HepG2 (cell line): Measurements from ENCODE around the gene SDCCAG8. TPM values are rescaled to one million over a fixed set of nuclear protein-coding genes. Genes with fewer than 3 reads are reported as not detected.

ENCODE experiments used
- ATAC-seq: fragments of 200-7000 bp; cut with Tn5 transposase; 3 replicates; pipeline ENCODE4 v1.9.1; 2020; ENCODE audit warnings: mild to moderate bottlenecking, moderate library complexity
- BruUV-seq: library from RNA; stranded (reverse); fragments of 400-500 nt; replicated peaks from 2 replicates; lab custom pipeline; 2021; lab: Mats Ljungman, UMichigan
- CTCF ChIA-PET: fragments of 300-600 bp; formaldehyde crosslinking; extraction: SDS; loops from one replicate; lab custom pipeline; 2021; ENCODE audit warnings: low total read pairs, inconsistent platforms, low intra/inter-chr PET ratio; lab: Yijun Ruan, JAX
- POLR2A ChIA-PET: fragments of 350-600 bp; sonication (Branson Sonifier 250); formaldehyde crosslinking; loops from one replicate; lab custom pipeline; 2020; ENCODE audit warnings: antibody characterized with exemption, inconsistent platforms; lab: Yijun Ruan, JAX
- DNase-seq: peaks from one replicate; pipeline ENCODE4 v3.0.0-alpha.2; 2015; ENCODE audit warnings: low spot score
- FAIRE-seq: peaks from 3 replicates; lab custom pipeline; 2011; peaks lifted over from hg19 to GRCh38; lab: Jason Lieb, UNC
- H2AFZ ChIP-seq: one replicate; pipeline ENCODE4 v1.6.1; 2011; ENCODE audit warnings: low read length, inconsistent platforms
- H3K27ac ChIP-seq: fragments of 300-600 bp; 3 replicates; pipeline ENCODE4 v1.8.0; 2011; ENCODE audit warnings: mixed run types, mild to moderate bottlenecking, mixed read lengths, low read length, inconsistent platforms; ENCODE audit not compliant: insufficient read depth; ENCODE audit errors: extremely low read length
- H3K27me3 ChIP-seq, 2 experiments: fragments of 200-600 bp in 1 of 2; 2 replicates in 1 of 2; 3 replicates in 1 of 2; pipeline versions ENCODE4 v1.6.0 to v1.8.0; 2011; ENCODE audit warnings: low read length in 2 of 2, mild to moderate bottlenecking in 2 of 2, moderate library complexity in 2 of 2, inconsistent platforms in 1 of 2; ENCODE audit not compliant: insufficient read depth in 2 of 2, control insufficient read depth in 1 of 2
- H3K36me3 ChIP-seq, 2 experiments: fragments of 200-600 bp in 1 of 2; replicated peaks in 1 of 2; 2 replicates in 1 of 2; 3 replicates in 1 of 2; pipeline versions ENCODE4 v1.5.1 to v1.8.0; 2011; ENCODE audit warnings: low read length in 2 of 2, inconsistent platforms in 1 of 2; ENCODE audit not compliant: insufficient read depth in 2 of 2, control insufficient read depth in 1 of 2
- H3K4me1 ChIP-seq: 2 replicates; pipeline ENCODE4 v1.5.1; 2012; ENCODE audit warnings: low read length, inconsistent platforms; ENCODE audit not compliant: insufficient read depth
- H3K4me2 ChIP-seq: 2 replicates; pipeline ENCODE4 v1.6.0; 2011; ENCODE audit warnings: low read depth, low read length, inconsistent platforms
- H3K4me3 ChIP-seq, 3 experiments: fragments of 200-600 bp in 1 of 3; sonication (generic), shearing (Covaris generic) in 1 of 3; replicated peaks in 1 of 3; 2 replicates each; pipeline ENCODE4 v1.5.1; 2011 to 2016; ENCODE audit warnings: low read length in 3 of 3, inconsistent platforms in 2 of 3, low read depth in 2 of 3, mild to moderate bottlenecking in 2 of 3, control low read depth in 1 of 3, mixed read lengths in 1 of 3; ENCODE audit not compliant: insufficient read depth in 1 of 3
- H3K79me2 ChIP-seq: one replicate; pipeline ENCODE4 v1.6.1; 2011; ENCODE audit warnings: low read length, inconsistent platforms; ENCODE audit not compliant: insufficient read depth
- H3K9ac ChIP-seq: 2 replicates; pipeline ENCODE4 v1.6.0; 2011; ENCODE audit warnings: mild to moderate bottlenecking, low read depth, low read length, inconsistent platforms; ENCODE audit not compliant: insufficient read depth
- H3K9me3 ChIP-seq: 2 replicates; pipeline ENCODE4 v1.5.1; 2012; ENCODE audit warnings: mild to moderate bottlenecking, low read length
- H4K20me1 ChIP-seq: 2 replicates; pipeline ENCODE4 v1.6.0; 2011; ENCODE audit warnings: inconsistent platforms, mild to moderate bottlenecking, low read length, moderate library complexity; ENCODE audit not compliant: insufficient read depth
- CREB1 ChIP-seq, 2 experiments: fragments of 450-650 bp in 1 of 2; IDR thresholded peaks; 2 replicates each; pipeline ENCODE4 v1.6.1; 2016 to 2017; ENCODE audit warnings: control low read depth in 1 of 2, mild to moderate bottlenecking in 1 of 2, missing compliant biosample characterization in 1 of 2, missing genetic modification characterization in 1 of 2
- KLF12 ChIP-seq: sonication (generic); formaldehyde crosslinking; IDR thresholded peaks from 2 replicates; pipeline ENCODE4 v1.4.0; 2020; ENCODE audit warnings: missing genetic modification reagents, borderline replicate concordance
- MTF1 ChIP-seq: sonication (generic); formaldehyde crosslinking; IDR thresholded peaks from 2 replicates; pipeline ENCODE4 v1.5.0; 2020; ENCODE audit warnings: missing genetic modification reagents
- NCOA1 ChIP-seq: sonication (generic); formaldehyde crosslinking; IDR thresholded peaks from 2 replicates; pipeline ENCODE4 v1.9.0; 2021; ENCODE audit warnings: missing genetic modification reagents
- SNAPC4 ChIP-seq: sonication (generic); formaldehyde crosslinking; IDR thresholded peaks from 2 replicates; pipeline ENCODE4 v1.4.0; 2020; ENCODE audit warnings: mild to moderate bottlenecking, missing genetic modification reagents
- SOX6 ChIP-seq, 2 experiments: fragments of 450-650 bp in 1 of 2; sonication (generic) in 1 of 2; formaldehyde crosslinking in 1 of 2; IDR thresholded peaks; 2 replicates each; pipeline versions ENCODE4 v1.4.0 to v1.6.1; 2017 to 2020; ENCODE audit warnings: antibody characterized with exemption in 1 of 2, mild to moderate bottlenecking in 1 of 2, missing genetic modification reagents in 1 of 2
- ZEB1 ChIP-seq: IDR thresholded peaks from 2 replicates; pipeline ENCODE4 v1.6.1; 2012; ENCODE audit warnings: mild to moderate bottlenecking, low read depth, inconsistent platforms; ENCODE audit not compliant: insufficient replicate concordance
- ZNF30 ChIP-seq: sonication (generic); formaldehyde crosslinking; IDR thresholded peaks from 2 replicates; pipeline ENCODE4 v1.5.0; 2020; ENCODE audit warnings: mild to moderate bottlenecking, missing genetic modification reagents
- ZNF598 ChIP-seq: sonication (generic); formaldehyde crosslinking; IDR thresholded peaks from 2 replicates; pipeline ENCODE4 v1.5.1; 2020; ENCODE audit warnings: mild to moderate bottlenecking, missing genetic modification reagents, borderline replicate concordance
- ZNF609 ChIP-seq: sonication (generic); formaldehyde crosslinking; IDR thresholded peaks from 2 replicates; pipeline ENCODE4 v1.4.0; 2020; ENCODE audit warnings: mild to moderate bottlenecking, missing genetic modification reagents, borderline replicate concordance
- ZNF619 ChIP-seq: sonication (generic); formaldehyde crosslinking; IDR thresholded peaks from 2 replicates; pipeline ENCODE4 v1.4.0; 2020; ENCODE audit warnings: mild to moderate bottlenecking, missing genetic modification reagents
- ZNF7 ChIP-seq: IDR thresholded peaks from 2 replicates; pipeline ENCODE4 v1.6.1; 2016; ENCODE audit warnings: missing biosample characterization, missing genetic modification reagents
- WGBS: methylation state at CpG from one replicate; pipeline ENCODE4 v1.1.6; 2017; ENCODE audit warnings: low lambda C conversion rate; 5-methylcytosine and 5-hydroxymethylcytosine counted together
- in situ Hi-C: cut with HindIII; loops from 2 replicates; pipeline ENCODE4 v1.10.0; 2017; ENCODE audit warnings: low pct_unique_long_range_greater_than_20kb; ENCODE audit not compliant: extremely low pct_ligation_motif_present
- intact Hi-C: fragments of 100-400 bp; cut with micrococcal nuclease; formaldehyde crosslinking; loops from one replicate; pipeline ENCODE4 v1.10.0; 2022; ENCODE audit not compliant: unreplicated experiment
- polyA plus RNA-seq, 8 experiments: library from polyadenylated mRNA; depleted of rRNA in 3 of 8; stranded (reverse) in 7 of 8; unstranded in 1 of 8; fragments of >200 nt; fragmentation: Illumina TruSeq in 4 of 8; extraction: Trizol in 4 of 8; gene quantifications; 2 replicates each; pipeline versions ENCODE4 v1.2.1 to v1.2.3, GENCODE V29; 2011 to 2016; ENCODE audit warnings: low read depth in 4 of 8, missing spikeins in 1 of 8, mixed read lengths in 1 of 8; ENCODE audit not compliant: insufficient read depth in 1 of 8
- total RNA-seq, 5 experiments: library from RNA; depleted of rRNA; stranded (reverse); fragments of >200 nt; fragmentation: Illumina TruSeq; extraction: Trizol; gene quantifications; 2 replicates each; pipeline ENCODE4 v1.2.3, GENCODE V29; 2016; ENCODE audit warnings: low read depth in 1 of 5
- TF ChIP-seq, protein P1 (sequence below): sonication (generic); formaldehyde crosslinking; IDR thresholded peaks from 2 replicates; pipeline ENCODE4 v1.5.0; 2020; ENCODE audit warnings: mild to moderate bottlenecking, missing genetic modification reagents

Gene SDCCAG8
- total and polyA plus RNA-seq, 2 of the 13 experiments (the other 11 are each of a cell fraction or from before 2014, with no cell fraction given) = 9.5 to 13.4 TPM

- H3K4me1 ChIP-seq = no peaks in the 10 kb centered on the region
- no peak overlapping the region for H2AFZ ChIP-seq
- no peaks in the 10 kb centered on the region for H4K20me1 ChIP-seq
- 75% methylated on average over 5 of the region's 5 CpGs for WGBS
- H3K4me3 ChIP-seq = no peak overlapping the region
- in situ Hi-C loops (no loop called here), intact Hi-C loops (no loop called here)
- CTCF ChIA-PET = no interaction called here
- no peak overlapping the region for H3K9ac ChIP-seq
- no peak overlapping the region for H3K27ac ChIP-seq
- H3K27me3 ChIP-seq = no peaks in the 10 kb centered on the region; a peak in 1 of 5 replicates
- DNase-seq (no peak), ATAC-seq (no peak), FAIRE-seq (no peak)
- POLR2A ChIA-PET = no interaction called here
- no peaks in the 10 kb centered on the region for H3K36me3 ChIP-seq
- H3K79me2 ChIP-seq = no peaks in the 10 kb centered on the region
- H3K9me3 ChIP-seq = no peaks in the 10 kb centered on the region
- BruUV-seq = no TSS peak
- H3K4me2 ChIP-seq = no peak overlapping the region
- TF ChIP-seq ZEB1 = no peak
- TF ChIP-seq ZNF7 (CRISPR knock-in tag) = no peak
- no peak for TF ChIP-seq SOX6 (IDR thresholded peaks at IDR 0.05)
- TF ChIP-seq SOX6 (CRISPR knock-in tag; IDR thresholded peaks at IDR 0.05) = no peak
- no peak for TF ChIP-seq KLF12 (CRISPR knock-in tag)
- no peak for TF ChIP-seq ZNF619 (CRISPR knock-in tag)
- TF ChIP-seq, protein P1, sequence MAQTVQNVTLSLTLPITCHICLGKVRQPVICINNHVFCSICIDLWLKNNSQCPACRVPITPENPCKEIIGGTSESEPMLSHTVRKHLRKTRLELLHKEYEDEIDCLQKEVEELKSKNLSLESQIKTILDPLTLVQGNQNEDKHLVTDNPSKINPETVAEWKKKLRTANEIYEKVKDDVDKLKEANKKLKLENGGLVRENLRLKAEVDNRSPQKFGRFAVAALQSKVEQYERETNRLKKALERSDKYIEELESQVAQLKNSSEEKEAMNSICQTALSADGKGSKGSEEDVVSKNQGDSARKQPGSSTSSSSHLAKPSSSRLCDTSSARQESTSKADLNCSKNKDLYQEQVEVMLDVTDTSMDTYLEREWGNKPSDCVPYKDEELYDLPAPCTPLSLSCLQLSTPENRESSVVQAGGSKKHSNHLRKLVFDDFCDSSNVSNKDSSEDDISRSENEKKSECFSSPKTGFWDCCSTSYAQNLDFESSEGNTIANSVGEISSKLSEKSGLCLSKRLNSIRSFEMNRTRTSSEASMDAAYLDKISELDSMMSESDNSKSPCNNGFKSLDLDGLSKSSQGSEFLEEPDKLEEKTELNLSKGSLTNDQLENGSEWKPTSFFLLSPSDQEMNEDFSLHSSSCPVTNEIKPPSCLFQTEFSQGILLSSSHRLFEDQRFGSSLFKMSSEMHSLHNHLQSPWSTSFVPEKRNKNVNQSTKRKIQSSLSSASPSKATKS = no peak
- no peak for TF ChIP-seq ZNF30 (CRISPR knock-in tag)
- TF ChIP-seq ZNF609 = no peak
- TF ChIP-seq NCOA1 = no peak
- no peak for TF ChIP-seq ZNF598 (CRISPR knock-in tag)
- TF ChIP-seq SNAPC4 (CRISPR knock-in tag) = no peak
- no peak for TF ChIP-seq CREB1 (IDR thresholded peaks at IDR 0.05)
- no peak for TF ChIP-seq CREB1 (CRISPR knock-in tag; IDR thresholded peaks at IDR 0.05)
- no peak for TF ChIP-seq MTF1 (CRISPR knock-in tag)
Measured at GRCh38 chr1:243465738-243466137, 209.9 kb downstream of the SDCCAG8 start.
